ENCODE measurements around the gene FASLG.
A peak's percentile ranks its signal among the peaks of the same experiment; 100 is the strongest.

Gene FASLG

GRCh38 chr1:172647110-172647564 is 11.8 kb upstream of the FASLG start:
- DNase-seq (ENCODE audit: low read depth), result no peak

DNA sequence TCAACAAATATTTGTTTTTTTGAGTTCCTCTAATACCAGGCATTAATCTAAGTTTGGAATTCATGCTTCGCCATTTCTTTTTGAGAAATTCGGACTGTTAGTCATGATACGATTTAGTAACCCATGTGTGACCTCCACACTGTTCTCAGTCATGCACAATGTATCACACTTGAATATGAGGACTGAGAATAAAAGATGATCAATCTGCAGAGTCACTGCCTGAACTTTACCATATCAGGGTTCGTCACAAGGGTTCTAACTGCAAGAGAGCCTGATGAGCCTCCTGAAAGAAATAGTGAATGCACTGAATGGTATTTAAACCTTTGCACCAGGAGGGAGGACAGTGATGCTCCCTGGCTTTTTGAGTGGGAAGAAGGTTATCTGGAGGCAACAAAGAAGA is 10.9 kb upstream of the FASLG start:
- no peak for DNase-seq (ENCODE audit: low read depth)

DNA sequence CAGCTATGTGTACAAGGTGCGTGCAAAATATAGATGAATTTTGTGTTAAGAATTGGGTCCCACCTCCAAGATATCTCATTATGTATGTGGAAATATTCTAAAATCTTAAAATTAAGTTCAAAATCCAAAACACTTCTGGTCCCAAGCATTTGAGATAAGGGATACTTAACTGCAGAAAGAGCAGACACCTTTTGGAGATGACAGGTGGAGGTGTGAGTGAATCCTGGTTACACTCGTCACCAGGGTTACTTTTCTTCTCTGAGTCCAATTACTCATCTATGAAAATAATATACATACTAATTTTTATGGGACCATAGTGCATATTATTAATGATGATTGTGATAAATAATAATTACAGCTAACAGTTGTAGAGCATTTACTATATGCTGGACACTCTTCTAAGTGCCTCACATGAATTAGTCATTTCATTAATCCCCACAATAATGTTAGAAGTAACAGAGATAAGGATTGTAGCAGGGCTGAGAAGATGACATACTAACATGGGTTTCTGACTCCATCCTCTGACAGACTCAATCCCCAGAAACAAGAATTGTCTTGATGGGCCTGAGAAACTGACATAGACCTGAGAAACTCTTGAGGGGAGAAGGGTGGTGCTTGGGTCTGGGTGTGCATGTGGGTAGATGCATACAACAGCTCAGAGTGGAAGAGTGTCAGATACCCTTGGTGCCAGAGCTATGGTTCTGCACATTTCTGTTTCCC is 8.3 kb upstream of the FASLG start:
- DNase-seq (ENCODE audit: low read depth), result no peak

- DNase-seq (ENCODE audit: low read depth), result peak; percentile 56
Observed at GRCh38 chr1:172653015-172653709, 5.7 kb upstream of the FASLG start.

DNA sequence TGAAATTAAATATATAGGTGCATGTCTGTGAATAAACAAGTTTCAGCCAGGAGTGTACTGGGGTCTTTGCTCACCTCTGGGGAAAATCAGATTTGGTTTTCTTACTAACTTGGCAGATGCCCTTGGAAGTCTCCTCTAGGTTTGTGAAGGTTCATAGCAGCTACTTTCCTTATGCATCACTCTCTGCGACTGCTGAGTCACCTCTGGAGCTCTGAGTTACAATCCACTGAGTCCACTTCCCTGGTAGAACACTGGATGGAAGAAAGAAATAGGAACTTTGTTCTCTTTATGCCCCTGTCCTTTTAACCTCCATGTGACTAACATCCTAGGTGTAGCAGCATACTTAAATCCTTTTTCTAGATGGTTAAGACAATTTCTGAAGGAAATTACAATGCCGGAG is 4.4 kb upstream of the FASLG start:
- DNase-seq (ENCODE audit: low read depth), result peak; percentile 63

DNA sequence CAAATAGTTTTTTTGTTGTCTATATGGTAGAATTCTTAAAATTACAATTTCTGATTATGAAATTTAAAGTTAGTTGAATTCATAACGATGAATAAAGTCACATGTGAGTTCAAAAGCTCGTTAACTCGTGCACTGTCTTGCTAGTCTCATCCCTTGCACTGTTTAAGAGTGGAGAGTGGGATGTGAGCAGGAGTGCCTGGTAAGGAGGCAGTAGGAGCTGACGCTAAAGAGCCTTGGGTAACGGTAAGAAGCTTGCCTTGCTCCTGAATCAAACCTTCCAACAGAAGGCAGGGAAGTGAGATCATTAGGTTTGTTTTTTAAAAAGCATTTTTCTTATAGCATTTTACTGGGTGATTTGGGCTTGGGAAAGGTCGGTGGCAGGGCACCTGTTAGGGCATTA is 2.3 kb upstream of the FASLG start:
- no peak for DNase-seq (ENCODE audit: low read depth)

DNA sequence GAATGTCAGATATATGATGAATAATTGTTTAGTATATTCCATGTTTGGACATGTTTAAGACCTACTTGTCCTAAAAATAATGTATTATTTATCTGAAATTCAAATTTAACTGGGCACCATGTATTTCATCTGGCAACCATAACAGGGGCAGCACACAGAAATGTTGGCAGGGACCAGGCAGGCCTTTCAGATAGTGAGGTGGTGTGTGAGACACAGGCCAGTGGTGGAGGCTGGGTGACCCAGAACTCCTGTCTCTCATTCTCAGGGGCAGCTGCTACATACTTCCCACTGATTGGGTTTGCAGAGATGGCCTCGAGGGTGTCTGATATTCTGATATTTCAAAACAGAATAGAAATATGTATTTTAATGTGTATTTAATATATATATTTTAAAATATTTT is 1.3 kb upstream of the FASLG start:
- DNase-seq (ENCODE audit: low read depth), result no peak

GRCh38 chr1:172661107-172661506 is 2.2 kb downstream of the FASLG start:
- DNase-seq (ENCODE audit: low read depth), result no peak

GRCh38 chr1:172662464-172663109 is 3.7 kb downstream of the FASLG start:
- peak; percentile 84 for DNase-seq (ENCODE audit: low read depth)

DNA sequence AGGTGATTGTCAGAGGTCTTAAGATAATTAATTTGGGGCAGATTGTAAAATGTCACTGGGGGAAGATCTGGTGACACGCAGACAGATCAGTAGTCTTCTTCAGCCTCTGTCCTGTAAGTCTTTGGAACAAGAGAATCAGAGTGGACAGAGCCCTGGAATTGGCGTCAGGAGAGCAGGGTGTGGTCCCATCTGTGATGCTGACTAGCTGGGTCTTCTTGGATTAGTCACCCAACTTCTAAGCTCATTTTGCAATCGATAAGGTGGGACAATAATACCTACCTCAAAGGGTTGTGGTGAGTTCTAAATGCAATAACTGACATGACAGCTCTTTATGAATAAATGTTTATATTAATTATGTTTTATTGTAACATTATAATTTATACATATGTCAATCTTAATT is 4.8 kb downstream of the FASLG start:
- DNase-seq (ENCODE audit: low read depth), result no peak

GRCh38 chr1:172668097-172668496 is 9.2 kb downstream of the FASLG start:
- no peak for DNase-seq (ENCODE audit: low read depth)

DNA sequence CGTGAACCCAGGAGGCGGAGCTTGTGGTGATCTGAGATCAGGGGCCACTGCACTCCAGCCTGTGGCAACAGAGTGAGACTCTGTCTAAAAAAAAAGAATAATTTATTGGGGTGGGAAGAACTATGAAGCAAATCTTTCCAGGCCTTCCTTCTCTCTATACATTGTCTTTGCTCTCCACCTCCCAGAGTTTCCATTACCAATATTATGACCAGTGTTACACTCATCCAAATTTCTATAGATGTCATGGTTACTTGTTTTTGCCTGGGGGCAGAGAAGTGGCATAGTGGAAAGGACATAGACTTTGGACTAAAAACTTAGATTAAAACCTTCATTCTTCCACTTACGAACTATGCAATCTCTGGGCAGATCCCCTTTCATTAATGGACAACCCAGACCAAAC is 10.1 kb downstream of the FASLG start:
- no peak for DNase-seq (ENCODE audit: low read depth)

- DNase-seq (ENCODE audit: low read depth), result no peak
Observed at GRCh38 chr1:172670316-172670715, 11.4 kb downstream of the FASLG start.

GRCh38 chr1:172670791-172671190 is 11.9 kb downstream of the FASLG start:
- no peak for DNase-seq (ENCODE audit: low read depth)

GRCh38 chr1:172671591-172671990 is 12.7 kb downstream of the FASLG start:
- DNase-seq (ENCODE audit: low read depth), result peak; percentile 76

GRCh38 chr1:172672720-172673119 is 13.8 kb downstream of the FASLG start:
- DNase-seq (ENCODE audit: low read depth), result no peak

GRCh38 chr1:172673761-172674160 is 14.9 kb downstream of the FASLG start:
- no peak for DNase-seq (ENCODE audit: low read depth)

DNA sequence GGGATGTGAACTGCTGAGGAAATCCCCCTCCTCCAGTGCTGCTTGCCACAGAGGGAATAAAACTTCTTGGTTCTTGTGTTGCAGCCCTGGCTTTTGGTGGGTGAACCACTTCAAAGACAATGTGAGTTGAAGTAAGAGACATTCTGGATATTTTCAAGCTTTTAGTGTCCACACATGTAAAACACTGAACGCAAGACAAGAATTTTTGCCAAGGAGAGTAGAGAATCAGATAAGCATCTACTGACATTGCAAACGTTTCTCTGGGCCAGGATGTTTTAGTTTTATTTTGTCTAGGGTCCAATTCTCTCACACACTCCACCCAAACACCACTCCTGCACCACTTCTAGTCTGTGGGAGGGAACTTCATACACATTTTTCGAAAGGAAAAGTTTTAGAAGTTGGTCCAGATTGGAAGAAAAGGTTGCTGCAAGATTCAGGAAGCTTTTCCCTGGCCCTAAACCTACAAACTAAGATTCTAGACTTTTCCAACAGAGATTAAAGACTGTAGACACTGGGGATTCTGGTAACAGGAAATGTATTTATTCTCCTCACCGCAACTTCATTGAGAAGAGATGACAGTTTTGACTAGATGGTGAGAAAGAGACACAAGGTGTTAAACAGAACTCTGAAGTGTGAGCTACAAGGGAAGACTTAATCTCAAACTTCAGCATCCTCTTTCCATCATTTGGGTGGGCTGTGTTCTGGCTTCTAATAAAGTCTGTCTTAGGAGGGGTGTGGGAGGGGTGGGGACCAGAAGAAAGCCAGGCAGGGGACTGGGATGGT is 16.1 kb downstream of the FASLG start:
- DNase-seq (ENCODE audit: low read depth), result no peak

- DNase-seq (ENCODE audit: low read depth), result no peak
Observed at GRCh38 chr1:172679000-172679772, 20.3 kb downstream of the FASLG start.

DNA sequence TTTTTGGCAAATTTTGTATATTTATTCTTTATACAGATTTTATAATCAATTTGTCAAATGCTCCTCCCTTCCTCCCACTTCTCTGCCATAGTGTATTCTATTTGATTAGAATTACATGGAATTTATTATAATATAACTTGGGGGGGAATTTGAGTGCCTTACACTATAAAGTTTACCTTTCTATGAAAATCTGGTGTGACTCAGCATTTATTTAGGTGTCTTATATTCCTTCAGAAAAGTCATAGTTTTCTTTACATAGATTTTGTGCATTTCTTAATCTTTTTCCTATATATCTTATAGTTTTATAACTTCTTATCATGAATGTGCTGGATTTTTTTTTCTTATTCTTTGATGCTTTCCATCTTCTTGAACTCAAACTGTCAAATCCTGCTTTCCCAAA is 21.3 kb downstream of the FASLG start:
- no peak for DNase-seq (ENCODE audit: low read depth)

DNA sequence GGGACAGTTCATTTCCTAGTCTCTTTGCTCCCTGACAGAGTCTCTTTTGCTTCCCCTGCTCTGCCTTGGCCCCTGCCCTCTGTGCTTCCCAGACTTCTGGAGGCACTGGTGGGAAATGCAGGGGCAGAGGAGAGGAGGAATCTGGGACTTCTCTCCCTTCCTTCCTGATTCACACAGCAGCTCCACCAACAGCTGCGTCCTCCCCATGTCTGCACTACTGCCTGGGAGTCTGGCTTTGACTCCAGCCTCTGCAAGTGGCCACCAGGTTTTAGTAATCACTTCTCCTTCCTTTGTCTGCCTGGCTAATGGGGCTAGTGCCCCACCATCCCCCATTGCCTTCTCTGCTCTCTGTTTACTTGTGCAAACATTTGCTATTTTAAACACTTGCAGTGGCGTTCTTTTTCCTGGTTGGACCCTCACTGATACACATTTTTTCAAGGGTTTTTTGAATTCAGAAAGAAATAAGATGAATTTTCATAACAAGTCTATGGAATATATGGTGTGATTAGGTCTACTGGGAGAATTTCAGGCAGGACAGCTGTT is 21.9 kb downstream of the FASLG start:
- no peak for DNase-seq (ENCODE audit: low read depth)
